VCaP (cell line): ENCODE results near the gene AMN1.
"Not testable (repeated sequence)": the region's sequence is repeated elsewhere in the genome, so short reads cannot be mapped to it uniquely, and the experiment has no call there.

Experiments used
- H3K27ac ChIP-seq: fragments of 450-650 bp; 2 replicates; pipeline ENCODE4 v1.5.1; 2017
- TF ChIP-seq, protein P1 (sequence below): fragments of 450-650 bp; conservative IDR thresholded peaks from 2 replicates; pipeline ENCODE4 v1.5.1; 2017; ENCODE audit warnings: mild to moderate bottlenecking, moderate library complexity

Gene AMN1

DNA sequence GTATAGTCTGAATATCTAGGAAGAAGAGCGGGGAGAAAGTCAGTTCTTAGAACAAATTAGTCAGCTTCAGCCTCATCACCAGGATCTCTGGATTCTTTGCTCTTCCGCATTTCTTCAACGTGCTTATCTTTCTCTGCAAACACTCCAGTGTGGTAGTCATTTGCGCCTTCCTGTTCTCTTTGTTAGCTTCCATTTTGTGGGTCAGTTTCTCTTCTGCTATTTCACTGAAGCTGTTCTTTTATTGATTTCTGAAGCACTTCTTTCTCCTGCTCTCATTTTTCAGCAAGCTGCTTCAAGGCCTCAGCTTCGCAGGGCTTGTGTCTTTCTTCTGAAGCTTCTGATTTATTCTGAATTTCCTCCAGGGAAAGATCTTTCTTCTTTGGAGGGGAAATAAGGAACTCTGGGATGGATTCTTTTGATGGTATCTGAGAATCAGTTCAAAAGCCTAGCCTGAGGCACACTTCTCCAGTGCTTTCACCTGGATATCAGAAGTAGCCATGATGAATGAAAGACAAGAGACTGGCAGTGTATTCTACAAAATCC lies 13.5 kb downstream of the AMN1 start:
- H3K27ac ChIP-seq, result peak overlapping the region; percentile 28
- TF ChIP-seq, protein P1, sequence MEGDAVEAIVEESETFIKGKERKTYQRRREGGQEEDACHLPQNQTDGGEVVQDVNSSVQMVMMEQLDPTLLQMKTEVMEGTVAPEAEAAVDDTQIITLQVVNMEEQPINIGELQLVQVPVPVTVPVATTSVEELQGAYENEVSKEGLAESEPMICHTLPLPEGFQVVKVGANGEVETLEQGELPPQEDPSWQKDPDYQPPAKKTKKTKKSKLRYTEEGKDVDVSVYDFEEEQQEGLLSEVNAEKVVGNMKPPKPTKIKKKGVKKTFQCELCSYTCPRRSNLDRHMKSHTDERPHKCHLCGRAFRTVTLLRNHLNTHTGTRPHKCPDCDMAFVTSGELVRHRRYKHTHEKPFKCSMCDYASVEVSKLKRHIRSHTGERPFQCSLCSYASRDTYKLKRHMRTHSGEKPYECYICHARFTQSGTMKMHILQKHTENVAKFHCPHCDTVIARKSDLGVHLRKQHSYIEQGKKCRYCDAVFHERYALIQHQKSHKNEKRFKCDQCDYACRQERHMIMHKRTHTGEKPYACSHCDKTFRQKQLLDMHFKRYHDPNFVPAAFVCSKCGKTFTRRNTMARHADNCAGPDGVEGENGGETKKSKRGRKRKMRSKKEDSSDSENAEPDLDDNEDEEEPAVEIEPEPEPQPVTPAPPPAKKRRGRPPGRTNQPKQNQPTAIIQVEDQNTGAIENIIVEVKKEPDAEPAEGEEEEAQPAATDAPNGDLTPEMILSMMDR, result no peak

DNA sequence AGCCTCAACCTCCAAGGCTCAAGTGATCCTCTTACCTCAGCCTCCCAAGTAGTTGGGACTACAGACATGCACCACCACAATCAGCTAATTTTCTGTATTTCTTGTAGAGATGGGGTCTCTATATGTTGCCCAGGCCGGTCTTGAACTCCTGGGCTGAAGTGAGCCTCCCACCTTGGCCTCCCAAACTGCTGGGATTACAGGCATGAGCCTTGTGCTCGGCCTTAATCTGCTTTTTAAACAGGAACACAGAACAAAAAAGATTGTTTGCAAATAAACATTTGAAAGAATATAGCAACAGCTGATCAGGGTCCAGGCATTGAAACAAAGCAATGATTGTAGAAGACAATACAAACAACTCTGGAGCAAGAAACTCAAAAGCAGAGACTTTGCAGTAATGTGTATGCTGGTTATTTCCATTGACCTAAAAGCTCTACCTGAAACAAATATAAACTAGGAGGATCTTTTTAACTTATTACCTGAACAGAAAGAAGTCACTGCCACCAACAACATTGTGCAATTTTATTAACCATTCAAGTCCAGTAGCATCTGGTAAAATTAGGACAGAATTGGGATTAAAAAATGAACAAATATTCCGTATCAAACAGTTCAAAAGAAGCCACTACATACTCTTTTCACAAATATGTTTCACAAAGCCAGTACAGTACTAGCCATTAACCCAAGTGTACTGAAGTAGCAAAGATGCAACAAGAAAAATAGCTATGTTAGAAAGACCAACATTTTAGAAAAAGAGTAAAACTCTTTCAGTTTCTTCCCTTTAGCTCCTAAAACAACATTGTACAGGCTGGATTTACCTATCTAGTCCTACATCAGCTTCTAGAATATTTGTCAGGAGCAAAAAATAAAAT lies 14.2 kb downstream of the AMN1 start:
- TF ChIP-seq, protein P1, result no peak
- peak overlapping the region; percentile 28; the same call in 1 of the 2 replicates for H3K27ac ChIP-seq

DNA sequence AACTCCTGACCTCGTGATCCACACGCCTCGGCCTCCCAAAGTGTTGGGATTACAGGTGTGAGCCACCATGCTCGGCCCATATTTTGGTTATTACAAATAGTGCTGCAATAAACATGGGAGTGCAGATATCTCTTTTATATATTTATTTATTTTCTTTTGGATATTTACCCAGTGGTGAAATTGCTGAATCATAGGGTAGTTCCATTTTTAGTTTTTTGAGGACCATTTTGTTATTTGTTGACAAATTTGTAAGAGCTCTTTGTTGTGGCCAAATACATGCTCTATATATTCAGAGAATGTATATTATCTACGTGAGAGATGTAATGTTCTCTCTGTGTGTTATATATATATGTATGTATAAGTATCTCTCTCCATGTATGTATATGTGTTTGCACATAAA lies 15.9 kb downstream of the AMN1 start:
- no peak overlapping the region for H3K27ac ChIP-seq
- TF ChIP-seq, protein P1, result no peak

DNA sequence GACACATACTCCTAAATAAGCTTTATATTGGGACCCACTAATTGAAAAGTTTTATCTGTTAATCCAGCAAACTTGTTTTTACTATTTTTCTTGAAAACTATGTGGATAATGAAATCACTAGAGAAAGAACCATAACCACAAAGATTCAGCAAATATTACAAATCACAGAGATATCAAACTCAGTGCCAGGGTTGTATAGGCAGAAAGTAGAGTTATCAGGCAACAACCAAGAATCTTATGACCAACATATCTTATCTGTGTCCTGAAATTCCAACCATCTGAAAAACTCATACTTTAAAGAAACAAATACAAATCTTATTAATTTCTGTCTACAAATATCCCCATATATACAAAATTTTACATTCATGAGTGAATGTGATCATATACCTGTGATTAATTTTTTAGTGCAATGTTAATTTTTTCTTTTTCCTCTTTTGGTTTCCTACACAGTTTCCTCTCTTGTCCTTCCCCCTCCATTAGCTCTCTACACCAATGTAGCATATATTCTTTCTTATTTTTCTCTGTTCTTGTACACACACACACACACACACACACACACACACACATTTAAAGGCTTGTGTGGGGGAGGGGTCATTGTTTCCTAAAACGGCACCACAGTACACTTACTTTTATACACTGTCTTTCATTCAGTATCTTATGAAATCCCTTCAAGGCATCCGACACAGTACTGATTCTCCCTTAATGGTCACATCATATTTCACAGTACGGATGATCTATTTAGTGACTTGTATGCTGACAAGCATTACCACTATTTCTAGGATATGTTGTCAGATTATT lies 18.6 kb downstream of the AMN1 start:
- no peak overlapping the region for H3K27ac ChIP-seq
- TF ChIP-seq, protein P1, result no peak

DNA sequence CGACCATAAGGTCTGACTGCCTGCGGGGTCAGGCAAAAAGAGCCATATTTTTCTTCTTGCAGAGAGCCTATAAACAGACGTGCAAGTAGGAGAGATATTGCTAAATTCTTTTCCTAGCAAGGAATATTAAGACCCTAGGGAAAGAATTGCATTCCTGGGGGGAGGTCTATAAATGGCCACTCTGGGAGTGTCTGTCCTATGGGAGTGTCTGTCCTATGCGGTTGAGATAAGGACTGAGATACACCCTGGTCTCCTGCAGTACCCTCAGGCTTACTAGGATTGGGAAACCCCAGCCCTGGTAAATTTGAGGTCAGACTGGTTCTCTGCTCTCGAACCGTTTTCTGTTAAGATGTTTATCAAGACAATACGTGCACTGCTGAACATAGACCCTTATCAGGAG lies 20.7 kb downstream of the AMN1 start:
- not testable (repeated sequence) for H3K27ac ChIP-seq

DNA sequence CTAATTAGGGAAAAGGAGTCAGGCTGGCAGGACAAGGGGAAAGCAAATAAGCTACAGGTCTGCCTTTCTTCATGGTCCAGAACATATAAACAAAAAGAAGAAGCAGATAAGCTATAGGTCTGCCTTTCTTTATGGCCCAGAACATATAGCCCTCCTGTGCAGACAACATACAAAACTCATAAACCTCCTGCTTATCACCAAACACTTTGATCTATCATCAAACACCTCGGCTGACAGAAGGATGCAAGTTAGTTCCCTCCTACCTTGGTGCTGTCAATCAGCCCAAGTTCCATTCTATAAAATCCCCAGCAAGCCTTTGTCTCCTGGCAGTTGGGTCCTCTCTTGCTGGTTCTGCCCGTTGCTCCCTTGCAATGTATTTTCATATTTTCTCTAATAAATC lies 23.2 kb downstream of the AMN1 start:
- no peak overlapping the region for H3K27ac ChIP-seq

DNA sequence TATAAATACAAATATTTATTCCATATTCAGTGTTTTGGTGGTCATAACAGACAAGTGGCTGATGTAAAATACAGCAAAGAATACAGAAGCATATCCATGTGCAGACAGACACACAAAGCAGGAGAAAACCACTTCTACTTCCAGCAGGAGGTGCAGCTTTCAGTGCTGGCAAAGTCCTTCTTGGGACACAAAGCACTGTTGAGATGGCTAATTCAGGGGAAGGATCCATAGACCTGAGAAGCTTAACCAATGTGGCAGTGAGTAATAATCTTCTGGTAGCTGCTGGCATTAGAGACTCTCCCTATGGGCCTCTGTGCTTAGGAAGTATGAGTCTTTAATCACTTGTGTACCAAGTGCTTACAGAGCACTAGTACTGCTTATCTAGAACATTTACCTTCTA lies 26.8 kb downstream of the AMN1 start:
- TF ChIP-seq, protein P1, result peak; percentile 57
- H3K27ac ChIP-seq, result no peak overlapping the region

More for the DNA sequence above, 23.2 kb downstream of the AMN1 start:
- TF ChIP-seq, protein P1, result no peak

DNA sequence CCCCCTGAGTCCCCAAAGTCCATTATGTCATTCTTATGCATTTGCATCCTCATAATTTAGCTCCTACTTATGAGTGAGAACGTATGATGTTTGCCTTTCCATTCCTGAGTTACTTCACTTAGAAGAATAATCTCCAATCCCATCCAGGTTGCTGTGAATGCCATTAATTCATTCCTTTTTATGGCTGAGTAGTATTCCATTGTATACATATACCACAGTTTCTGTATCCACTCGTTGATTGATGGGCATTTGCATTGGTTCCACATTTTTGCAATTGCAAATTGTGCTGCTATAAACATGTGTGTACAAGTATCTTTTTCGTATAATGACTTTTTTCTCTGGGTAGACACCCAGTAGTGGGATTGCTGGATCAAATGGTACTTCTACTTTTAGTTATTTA lies 38.9 kb downstream of the AMN1 start:
- not testable (repeated sequence) for H3K27ac ChIP-seq
